Testis (tissue), 3 donors: ENCODE data around the gene LHX3. TPM values are rescaled to one million over a fixed set of nuclear protein-coding genes. Genes with fewer than 3 reads are reported as not detected.

Source experiments
- DNase-seq: peaks from one replicate; pipeline ENCODE4 v3.0.0-alpha.2; 2019
- H3K27ac ChIP-seq, 2 donors: fragments of 200-600 bp; sonication (generic); one replicate each; pipeline ENCODE4 v1.5.1; 2019
- H3K27me3 ChIP-seq: fragments of 200-600 bp; sonication (generic); one replicate; pipeline ENCODE4 v1.5.1; 2019
- H3K36me3 ChIP-seq: fragments of 200-600 bp; sonication (generic); one replicate; pipeline ENCODE4 v1.5.1; 2017; ENCODE audit warnings: low read depth; ENCODE audit errors: missing control alignments
- H3K4me1 ChIP-seq: fragments of 200-600 bp; sonication (generic); one replicate; pipeline ENCODE4 v1.5.1; 2019
- H3K4me3 ChIP-seq, 2 donors: fragments of 200-600 bp; sonication (generic); one replicate each; pipeline ENCODE4 v1.5.1; 2017 to 2019
- H3K9me3 ChIP-seq: fragments of 200-600 bp; sonication (generic); one replicate; pipeline ENCODE4 v1.5.1; 2017
- POLR2A ChIP-seq: fragments of 450-650 bp; IDR thresholded peaks from one replicate; pipeline ENCODE4 v1.6.1; 2017; ENCODE audit warnings: antibody characterized with exemption, mild to moderate bottlenecking, moderate library complexity
- WGBS, 2 donors: methylation state at CpG; one replicate each; pipeline ENCODE4 v1.1.5; 2018; 5-methylcytosine and 5-hydroxymethylcytosine counted together
- intact Hi-C: fragments of 100-400 bp; cut with DNase I; formaldehyde crosslinking; loops from one replicate; pipeline ENCODE4 v1.15.1; 2023; ENCODE audit warnings: low total_unique reads
- polyA plus RNA-seq: library from polyadenylated mRNA; stranded (reverse); fragments of 350-450 nt; fragmentation: Illumina TruSeq; extraction: RNeasy Lipid Tissue Mini Kit (QIAGEN cat#74804); gene quantifications from one replicate; pipeline ENCODE4 v1.2.3, GENCODE V29; 2014; ENCODE audit warnings: low read depth, low replicate concordance; ENCODE audit not compliant: insufficient read depth
- total RNA-seq, 2 donors: library from RNA; depleted of rRNA; stranded (reverse); fragments of >200 nt; gene quantifications; one replicate each; pipeline ENCODE4 v1.2.3, GENCODE V29; 2016
- TF ChIP-seq, protein P1 (sequence below), 3 experiments: fragments of 450-650 bp in 2 of 3; fragments of 200-600 bp in 1 of 3; sonication (generic) in 1 of 3; IDR thresholded peaks; one replicate each; pipeline ENCODE4 v1.5.1; 2016 to 2019; ENCODE audit warnings: antibody characterized with exemption in 3 of 3, mild to moderate bottlenecking in 2 of 3, moderate library complexity in 1 of 3

LHX3 gene
- total and polyA plus RNA-seq, 3 donors from 2014 or later, result 0.55 to 0.62 TPM; not detected in 1

DNA sequence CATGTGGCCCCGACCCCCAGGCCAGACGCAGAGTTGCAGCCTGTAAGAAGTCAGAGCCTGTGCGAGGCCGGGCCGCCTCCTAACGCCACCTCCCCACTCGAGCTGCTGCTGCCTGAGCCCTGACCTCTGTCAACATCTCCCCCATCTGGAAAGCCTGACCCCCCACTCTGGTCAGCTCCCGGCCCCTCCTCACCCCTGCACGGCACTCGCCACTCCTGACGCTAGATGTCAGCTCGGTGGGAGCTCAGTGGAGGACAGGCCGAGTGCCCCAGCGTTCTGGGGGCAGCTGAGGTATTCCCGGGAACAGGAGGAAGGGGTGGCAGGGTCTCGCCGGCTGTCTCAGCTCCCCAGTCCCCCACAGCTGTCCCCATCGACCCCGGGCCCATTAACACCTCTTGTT is 19.9 kb downstream of the LHX3 start:
- H3K27me3 ChIP-seq, result no peaks in the 10 kb centered on the region
- H3K4me1 ChIP-seq, result no peaks in the 10 kb centered on the region
- 41 to 53% methylated on average over 16 to 19 of the region's 19 CpGs for WGBS, 2 donors
- no peak for DNase-seq
- H3K4me3 ChIP-seq, result no peak overlapping the region
- H3K36me3 ChIP-seq, result no peaks in the 10 kb centered on the region
- intact Hi-C loops, result no loop called here
- H3K9me3 ChIP-seq, result no peaks in the 10 kb centered on the region
- H3K27ac ChIP-seq, result no peak overlapping the region
- no peak for TF ChIP-seq POLR2A
- TF ChIP-seq, protein P1, sequence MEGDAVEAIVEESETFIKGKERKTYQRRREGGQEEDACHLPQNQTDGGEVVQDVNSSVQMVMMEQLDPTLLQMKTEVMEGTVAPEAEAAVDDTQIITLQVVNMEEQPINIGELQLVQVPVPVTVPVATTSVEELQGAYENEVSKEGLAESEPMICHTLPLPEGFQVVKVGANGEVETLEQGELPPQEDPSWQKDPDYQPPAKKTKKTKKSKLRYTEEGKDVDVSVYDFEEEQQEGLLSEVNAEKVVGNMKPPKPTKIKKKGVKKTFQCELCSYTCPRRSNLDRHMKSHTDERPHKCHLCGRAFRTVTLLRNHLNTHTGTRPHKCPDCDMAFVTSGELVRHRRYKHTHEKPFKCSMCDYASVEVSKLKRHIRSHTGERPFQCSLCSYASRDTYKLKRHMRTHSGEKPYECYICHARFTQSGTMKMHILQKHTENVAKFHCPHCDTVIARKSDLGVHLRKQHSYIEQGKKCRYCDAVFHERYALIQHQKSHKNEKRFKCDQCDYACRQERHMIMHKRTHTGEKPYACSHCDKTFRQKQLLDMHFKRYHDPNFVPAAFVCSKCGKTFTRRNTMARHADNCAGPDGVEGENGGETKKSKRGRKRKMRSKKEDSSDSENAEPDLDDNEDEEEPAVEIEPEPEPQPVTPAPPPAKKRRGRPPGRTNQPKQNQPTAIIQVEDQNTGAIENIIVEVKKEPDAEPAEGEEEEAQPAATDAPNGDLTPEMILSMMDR (IDR thresholded peaks at IDR 0.05), result no peak

DNA sequence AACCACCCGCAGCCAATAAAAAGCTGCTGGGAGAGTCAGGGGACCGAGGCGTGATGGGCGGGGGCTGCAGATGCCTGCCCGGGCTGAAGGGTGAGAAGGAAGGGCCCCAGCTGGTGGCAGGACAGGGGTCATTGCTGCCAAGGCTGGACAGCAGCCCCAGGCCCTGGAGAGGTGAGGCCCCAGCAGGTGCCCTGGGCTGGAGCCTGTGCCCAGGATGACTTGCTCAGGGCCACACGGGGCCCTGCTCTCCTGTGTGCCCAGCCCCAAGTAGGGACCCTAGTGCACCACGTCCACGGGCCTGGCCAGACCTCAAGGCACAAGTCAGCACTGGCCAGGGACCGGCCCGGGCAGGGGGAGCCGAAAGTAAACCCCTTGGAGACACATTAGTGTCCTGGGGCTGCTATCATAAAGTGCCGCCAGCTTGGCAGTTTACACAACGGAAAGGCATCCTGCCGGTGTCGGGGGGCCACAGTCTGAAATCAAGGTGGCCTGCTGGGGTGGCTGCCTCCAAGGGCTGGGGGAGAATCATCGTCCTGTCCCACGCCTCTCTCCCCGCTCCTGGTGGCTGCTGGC is 22.0 kb downstream of the LHX3 start:
- intact Hi-C loops, result no loop called here
- Histone ChIP-seq H3K36me3 (no peaks in the 10 kb centered on the region), H3K4me1 (no peaks in the 10 kb centered on the region), H3K9me3 (no peaks in the 10 kb centered on the region), H3K27ac (no peak overlapping the region), H3K27me3 (no peaks in the 10 kb centered on the region), H3K4me3 (no peak overlapping the region)
- 81 to 85% methylated on average over 11 to 18 of the region's 18 CpGs for WGBS, 2 donors
- DNase-seq, result no peak
- TF ChIP-seq, protein P1 (IDR thresholded peaks at IDR 0.05), result no peak
- TF ChIP-seq POLR2A, result no peak

DNA sequence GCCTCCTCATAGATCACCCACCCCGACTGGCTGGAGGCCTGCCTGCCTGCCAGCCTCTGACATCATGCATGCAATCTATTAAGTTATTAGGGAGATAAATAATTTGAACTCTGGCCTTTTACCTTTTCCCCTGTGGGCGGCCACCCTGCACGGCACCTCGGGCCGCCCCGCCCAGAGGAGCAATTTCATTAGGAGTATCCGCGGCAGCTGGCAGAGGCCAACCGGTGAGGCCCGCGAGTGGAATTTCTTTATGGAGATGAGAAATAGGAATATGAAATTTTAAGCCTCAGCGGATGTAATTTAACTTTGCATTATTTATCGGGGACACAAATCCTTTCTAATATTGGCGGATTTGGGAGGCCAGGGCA is 22.5 kb downstream of the LHX3 start:
- Histone ChIP-seq H3K9me3 (no peaks in the 10 kb centered on the region), H3K4me3 (no peak overlapping the region), H3K4me1 (no peaks in the 10 kb centered on the region), H3K36me3 (no peaks in the 10 kb centered on the region), H3K27ac (no peak overlapping the region), H3K27me3 (no peaks in the 10 kb centered on the region)
- intact Hi-C loops, result no loop called here
- TF ChIP-seq, protein P1 (IDR thresholded peaks at IDR 0.05), result no peak
- TF ChIP-seq POLR2A, result no peak
- DNase-seq, result no peak
- 73 to 80% methylated on average over 14 of the region's 14 CpGs for WGBS, 2 donors

DNA sequence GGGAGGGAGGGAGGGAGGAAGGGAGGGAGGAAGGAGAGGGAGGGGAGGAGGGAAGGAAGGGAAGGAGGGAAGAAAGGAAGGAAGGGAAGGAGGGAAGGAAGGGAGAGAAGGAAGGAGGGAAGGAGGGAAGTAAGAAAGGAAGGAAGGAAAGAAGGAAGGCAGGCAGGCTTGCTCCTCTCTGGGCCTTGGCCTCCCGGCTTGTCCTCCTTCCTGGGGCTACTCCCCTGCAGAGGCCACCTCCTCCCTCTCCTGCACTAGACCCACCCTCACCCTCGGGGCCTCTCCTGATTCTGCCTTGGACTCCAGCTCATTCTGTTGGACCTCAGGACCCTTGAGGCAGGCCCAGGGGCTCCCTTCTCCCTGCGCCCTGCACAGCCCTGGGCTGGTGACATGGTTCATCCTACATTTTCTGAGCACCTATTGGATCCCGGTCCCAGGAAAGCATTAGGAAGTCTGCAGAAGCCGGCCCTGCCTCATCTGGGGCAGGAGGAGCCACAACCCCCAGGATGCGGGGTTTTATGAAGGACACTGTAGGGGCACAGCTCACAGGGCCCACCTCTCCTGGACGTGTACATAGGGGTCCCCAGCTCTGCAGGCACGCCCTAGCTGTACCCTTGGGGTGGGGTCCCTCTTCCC is 23.0 kb downstream of the LHX3 start:
- TF ChIP-seq, protein P1 (IDR thresholded peaks at IDR 0.05), result no peak
- TF ChIP-seq POLR2A, result no peak
- Histone ChIP-seq H3K27me3 (no peaks in the 10 kb centered on the region), H3K9me3 (no peaks in the 10 kb centered on the region), H3K36me3 (no peaks in the 10 kb centered on the region), H3K27ac (no peak overlapping the region), H3K4me1 (no peaks in the 10 kb centered on the region), H3K4me3 (no peak overlapping the region)
- WGBS, 2 donors, result 64 to 68% methylated on average over 5 to 8 of the region's 8 CpGs
- DNase-seq, result no peak
- intact Hi-C loops, result no loop called here

DNA sequence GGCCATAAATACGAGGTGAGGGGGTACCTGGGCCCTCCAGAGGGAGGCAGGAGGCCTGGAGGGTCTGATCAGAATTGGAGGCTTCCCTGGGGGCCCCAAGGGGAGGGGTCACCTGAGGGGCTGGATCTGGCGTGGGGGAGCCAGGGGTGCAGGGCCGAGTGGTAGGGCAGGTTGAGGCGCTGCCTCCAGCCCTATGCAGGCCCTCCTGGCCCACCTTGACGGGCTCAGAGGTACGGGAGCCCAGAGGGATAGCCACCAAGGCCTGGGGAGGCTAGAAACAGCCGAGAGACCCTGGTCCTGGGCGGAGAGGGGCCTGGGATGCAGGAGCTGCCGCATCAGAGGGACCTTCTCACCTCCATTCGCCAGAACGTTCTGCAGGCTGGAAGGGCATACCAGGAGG is 24.3 kb downstream of the LHX3 start:
- no peak for DNase-seq
- 83 to 85% methylated on average over 11 of the region's 11 CpGs for WGBS, 2 donors
- no peaks in the 10 kb centered on the region for H3K27me3 ChIP-seq

More for the DNA sequence above, 24.3 kb downstream of the LHX3 start:
- H3K36me3 ChIP-seq, result no peaks in the 10 kb centered on the region
- no peak overlapping the region for H3K27ac ChIP-seq
- H3K4me3 ChIP-seq, result no peak overlapping the region
- no peaks in the 10 kb centered on the region for H3K4me1 ChIP-seq
- H3K9me3 ChIP-seq, result no peaks in the 10 kb centered on the region
- intact Hi-C loops, result no loop called here
- TF ChIP-seq, protein P1 (IDR thresholded peaks at IDR 0.05), result no peak
- TF ChIP-seq POLR2A, result no peak
